Liver (tissue), 3 donors: Measurements from ENCODE around the gene KSR2.
A peak's percentile ranks its signal among the peaks of the same experiment; 100 is the strongest.

Source experiments
- ATF3 ChIP-seq: IDR thresholded peaks from 2 replicates; pipeline ENCODE4 v1.6.1; 2016; ENCODE audit warnings: antibody characterized with exemption
- EGR1 ChIP-seq, 2 donors: IDR thresholded peaks; 2 replicates each; pipeline ENCODE4 v1.6.1; 2016 to 2018; ENCODE audit warnings: antibody characterized with exemption in 2 of 2, low read depth in 2 of 2
- FOXA1 ChIP-seq: IDR thresholded peaks from 2 replicates; pipeline ENCODE4 v1.6.1; 2016; ENCODE audit warnings: antibody characterized with exemption
- GABPA ChIP-seq, 2 donors: IDR thresholded peaks in 1 of 2; conservative IDR thresholded peaks in 1 of 2; 2 replicates each; pipeline ENCODE4 v1.6.1; 2016; ENCODE audit warnings: antibody characterized with exemption in 2 of 2, mild to moderate bottlenecking in 1 of 2, moderate library complexity in 1 of 2
- RAD21 ChIP-seq, 2 donors: IDR thresholded peaks; 2 replicates each; pipeline ENCODE4 v1.6.1; 2016; ENCODE audit warnings: antibody characterized with exemption in 2 of 2, mild to moderate bottlenecking in 2 of 2
- REST ChIP-seq: IDR thresholded peaks from 2 replicates; pipeline ENCODE4 v1.6.1; 2016; ENCODE audit warnings: antibody characterized with exemption, mild to moderate bottlenecking
- TF ChIP-seq, protein P1 (sequence below): fragments of 150-350 bp; IDR thresholded peaks from 2 replicates; pipeline ENCODE4 v1.5.1; 2017; ENCODE audit warnings: improper control_type of control experiment, low read depth, low read length; ENCODE audit not compliant: missing input control
- TF ChIP-seq, protein P2 (sequence below): IDR thresholded peaks from 2 replicates; pipeline ENCODE4 v1.6.1; 2016; ENCODE audit warnings: antibody characterized with exemption
- TF ChIP-seq, protein P3 (sequence below): IDR thresholded peaks from 2 replicates; pipeline ENCODE4 v1.6.1; 2016; ENCODE audit warnings: antibody characterized with exemption
- donor health status: healthy.
- donor health status: healthy.

- peak; percentile 11 for TF ChIP-seq ATF3
- no peak for TF ChIP-seq EGR1 (IDR thresholded peaks at IDR 0.05; ENCODE audit: low read depth in 2 of 2)
- TF ChIP-seq, protein P1, sequence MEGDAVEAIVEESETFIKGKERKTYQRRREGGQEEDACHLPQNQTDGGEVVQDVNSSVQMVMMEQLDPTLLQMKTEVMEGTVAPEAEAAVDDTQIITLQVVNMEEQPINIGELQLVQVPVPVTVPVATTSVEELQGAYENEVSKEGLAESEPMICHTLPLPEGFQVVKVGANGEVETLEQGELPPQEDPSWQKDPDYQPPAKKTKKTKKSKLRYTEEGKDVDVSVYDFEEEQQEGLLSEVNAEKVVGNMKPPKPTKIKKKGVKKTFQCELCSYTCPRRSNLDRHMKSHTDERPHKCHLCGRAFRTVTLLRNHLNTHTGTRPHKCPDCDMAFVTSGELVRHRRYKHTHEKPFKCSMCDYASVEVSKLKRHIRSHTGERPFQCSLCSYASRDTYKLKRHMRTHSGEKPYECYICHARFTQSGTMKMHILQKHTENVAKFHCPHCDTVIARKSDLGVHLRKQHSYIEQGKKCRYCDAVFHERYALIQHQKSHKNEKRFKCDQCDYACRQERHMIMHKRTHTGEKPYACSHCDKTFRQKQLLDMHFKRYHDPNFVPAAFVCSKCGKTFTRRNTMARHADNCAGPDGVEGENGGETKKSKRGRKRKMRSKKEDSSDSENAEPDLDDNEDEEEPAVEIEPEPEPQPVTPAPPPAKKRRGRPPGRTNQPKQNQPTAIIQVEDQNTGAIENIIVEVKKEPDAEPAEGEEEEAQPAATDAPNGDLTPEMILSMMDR = no peak
- TF ChIP-seq RAD21 (IDR thresholded peaks at IDR 0.05) = peak; percentile 32 to 67
- TF ChIP-seq GABPA (IDR thresholded peaks at IDR 0.05 in 1 of 2, conservative IDR thresholded peaks at IDR 0.05 in 1 of 2) = no peak
- peak; percentile 87 for TF ChIP-seq FOXA1
- no peak for TF ChIP-seq REST
- TF ChIP-seq, protein P2, sequence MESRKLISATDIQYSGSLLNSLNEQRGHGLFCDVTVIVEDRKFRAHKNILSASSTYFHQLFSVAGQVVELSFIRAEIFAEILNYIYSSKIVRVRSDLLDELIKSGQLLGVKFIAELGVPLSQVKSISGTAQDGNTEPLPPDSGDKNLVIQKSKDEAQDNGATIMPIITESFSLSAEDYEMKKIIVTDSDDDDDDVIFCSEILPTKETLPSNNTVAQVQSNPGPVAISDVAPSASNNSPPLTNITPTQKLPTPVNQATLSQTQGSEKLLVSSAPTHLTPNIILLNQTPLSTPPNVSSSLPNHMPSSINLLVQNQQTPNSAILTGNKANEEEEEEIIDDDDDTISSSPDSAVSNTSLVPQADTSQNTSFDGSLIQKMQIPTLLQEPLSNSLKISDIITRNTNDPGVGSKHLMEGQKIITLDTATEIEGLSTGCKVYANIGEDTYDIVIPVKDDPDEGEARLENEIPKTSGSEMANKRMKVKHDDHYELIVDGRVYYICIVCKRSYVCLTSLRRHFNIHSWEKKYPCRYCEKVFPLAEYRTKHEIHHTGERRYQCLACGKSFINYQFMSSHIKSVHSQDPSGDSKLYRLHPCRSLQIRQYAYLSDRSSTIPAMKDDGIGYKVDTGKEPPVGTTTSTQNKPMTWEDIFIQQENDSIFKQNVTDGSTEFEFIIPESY = peak; percentile 44
- TF ChIP-seq, protein P3, sequence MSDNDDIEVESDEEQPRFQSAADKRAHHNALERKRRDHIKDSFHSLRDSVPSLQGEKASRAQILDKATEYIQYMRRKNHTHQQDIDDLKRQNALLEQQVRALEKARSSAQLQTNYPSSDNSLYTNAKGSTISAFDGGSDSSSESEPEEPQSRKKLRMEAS = peak; percentile 76
Measured at GRCh38 chr12:117518594-117519270, 450.1 kb downstream of the KSR2 start.
